LHCN-M2 (cell line): ENCODE results near the gene AIPL1. TPM values are rescaled to one million over a fixed set of nuclear protein-coding genes. Genes with fewer than 3 reads are reported as not detected.
"Not testable (repeated sequence)": the region's sequence is repeated elsewhere in the genome, so short reads cannot be mapped to it uniquely, and the experiment has no call there.

Source experiments
- DNase-seq: peaks from one replicate; pipeline ENCODE4 v3.0.0-alpha.2; 2012; ENCODE audit warnings: low read depth
- polyA plus RNA-seq: library from polyadenylated mRNA; unstranded; fragments of >200 nt; gene quantifications from one replicate; pipeline ENCODE4 v1.2.1, GENCODE V29; 2012; ENCODE audit warnings: missing spikeins
- total RNA-seq: library from RNA; depleted of rRNA; stranded (reverse); fragments of >200 nt; gene quantifications from 2 replicates; pipeline ENCODE4 v1.2.3, GENCODE V29; 2014; rRNA removed

AIPL1 gene
- total RNA-seq: not detected in 2 replicates
- polyA plus RNA-seq: not detected

- no peak for DNase-seq
These were observed at the start of gene AIPL1 for GRCh38 chr17:6435051-6435450. TSS of gene AIPL1 (minus strand) at chr17:6435121. CDS start at chr17:6435104, 17 bp downstream.

- no peak for DNase-seq
These were observed 48.6 kb upstream of the AIPL1 start for GRCh38 chr17:6483507-6483906.

GRCh38 chr17:6482796-6483195, 47.9 kb upstream of the AIPL1 start:
- not testable (repeated sequence) for DNase-seq

GRCh38 chr17:6482105-6482455, 47.2 kb upstream of the AIPL1 start:
- no peak for DNase-seq

GRCh38 chr17:6480303-6480675, 45.4 kb upstream of the AIPL1 start:
- DNase-seq: no peak

GRCh38 chr17:6479622-6480302, 44.8 kb upstream of the AIPL1 start:
- no peak for DNase-seq

- no peak for DNase-seq
These were observed 43.6 kb upstream of the AIPL1 start for GRCh38 chr17:6478486-6478885.

GRCh38 chr17:6477831-6478383, 43.0 kb upstream of the AIPL1 start:
- DNase-seq: no peak

GRCh38 chr17:6476810-6477179, 41.9 kb upstream of the AIPL1 start:
- no peak for DNase-seq

- DNase-seq: no peak
These were observed 41.3 kb upstream of the AIPL1 start for GRCh38 chr17:6476076-6476809.

- DNase-seq: no peak
These were observed 40.5 kb upstream of the AIPL1 start for GRCh38 chr17:6475411-6475810.

GRCh38 chr17:6474906-6475305, 40.0 kb upstream of the AIPL1 start:
- no peak for DNase-seq

GRCh38 chr17:6474376-6474775, 39.5 kb upstream of the AIPL1 start:
- no peak for DNase-seq

- DNase-seq: peak; percentile 64
These were observed 38.3 kb upstream of the AIPL1 start for GRCh38 chr17:6473128-6473767.

- no peak for DNase-seq
These were observed 37.6 kb upstream of the AIPL1 start for GRCh38 chr17:6472517-6472916.

GRCh38 chr17:6471531-6472465, 36.9 kb upstream of the AIPL1 start:
- peak; percentile 77 for DNase-seq

- no peak for DNase-seq
These were observed 36.0 kb upstream of the AIPL1 start for GRCh38 chr17:6470751-6471521.

GRCh38 chr17:6470146-6470718, 35.3 kb upstream of the AIPL1 start:
- no peak for DNase-seq

- DNase-seq: no peak
These were observed 33.3 kb upstream of the AIPL1 start for GRCh38 chr17:6468051-6468790.

GRCh38 chr17:6467567-6467966, 32.6 kb upstream of the AIPL1 start:
- no peak for DNase-seq
